HepG2 (cell line): ENCODE results near the gene ADGRG1. TPM values are rescaled to one million over a fixed set of nuclear protein-coding genes. Genes with fewer than 3 reads are reported as not detected.
A peak's percentile ranks its signal among the peaks of the same experiment; 100 is the strongest.

Source experiments
- BRD4 ChIP-seq: sonication (generic); formaldehyde crosslinking; IDR thresholded peaks from 2 replicates; pipeline ENCODE4 v1.4.0; 2020; ENCODE audit warnings: missing genetic modification reagents
- CEBPB ChIP-seq: IDR thresholded peaks from 2 replicates; pipeline ENCODE4 v1.6.1; 2011; ENCODE audit warnings: low read depth, low read length, improper control_type of control experiment, borderline replicate concordance
- CEBPG ChIP-seq: IDR thresholded peaks from 2 replicates; pipeline ENCODE4 v1.6.1; 2016
- CENPX ChIP-seq: sonication (generic); formaldehyde crosslinking; IDR thresholded peaks from 2 replicates; pipeline ENCODE4 v1.9.0; 2021; ENCODE audit warnings: mild to moderate bottlenecking, missing genetic modification reagents, moderate library complexity
- FOXA3 ChIP-seq: IDR thresholded peaks from 2 replicates; pipeline ENCODE4 v1.6.1; 2016; ENCODE audit warnings: missing genetic modification reagents, missing compliant biosample characterization
- GATAD2A ChIP-seq: IDR thresholded peaks from 2 replicates; pipeline ENCODE4 v1.6.1; 2016
- GTF2F1 ChIP-seq: fragments of 150-350 bp; IDR thresholded peaks from 2 replicates; pipeline ENCODE4 v1.6.1; 2014; ENCODE audit warnings: low read length
- HES4 ChIP-seq: sonication (generic); formaldehyde crosslinking; IDR thresholded peaks from 2 replicates; pipeline ENCODE4 v1.9.0; 2021; ENCODE audit warnings: mild to moderate bottlenecking, missing genetic modification reagents, borderline replicate concordance
- HNF1B ChIP-seq: sonication (generic); formaldehyde crosslinking; IDR thresholded peaks from 2 replicates; pipeline ENCODE4 v1.5.1; 2020; ENCODE audit warnings: mild to moderate bottlenecking, moderate library complexity, missing genetic modification reagents
- HNRNPUL1 ChIP-seq: fragments of 200-400 bp; formaldehyde crosslinking; IDR thresholded peaks from 2 replicates; pipeline ENCODE4 v1.6.1; 2017; ENCODE audit warnings: low read depth, mild to moderate bottlenecking, low read length, moderate library complexity
- HOXA5 ChIP-seq: sonication (generic); formaldehyde crosslinking; IDR thresholded peaks from 2 replicates; pipeline ENCODE4 v1.4.0; 2020; ENCODE audit warnings: missing genetic modification reagents
- KDM2A ChIP-seq: sonication (generic); formaldehyde crosslinking; IDR thresholded peaks from 2 replicates; pipeline ENCODE4 v1.4.0; 2020; ENCODE audit warnings: low read depth, missing genetic modification reagents, borderline replicate concordance
- MED1 ChIP-seq: sonication (generic); formaldehyde crosslinking; IDR thresholded peaks from 2 replicates; pipeline ENCODE4 v1.4.0; 2020; ENCODE audit warnings: missing genetic modification reagents
- MLX ChIP-seq: IDR thresholded peaks from 2 replicates; pipeline ENCODE4 v1.6.1; 2016
- NR3C1 ChIP-seq: sonication (generic); formaldehyde crosslinking; IDR thresholded peaks from 2 replicates; pipeline ENCODE4 v1.4.0; 2020; ENCODE audit warnings: missing genetic modification reagents
- POLR2AphosphoS2 ChIP-seq: IDR thresholded peaks from 2 replicates; pipeline ENCODE4 v1.6.1; 2011; ENCODE audit warnings: low read depth, low read length, improper control_type of control experiment
- RAD51 ChIP-seq: fragments of 450-650 bp; IDR thresholded peaks from 2 replicates; pipeline ENCODE4 v1.6.1; 2016; ENCODE audit warnings: borderline replicate concordance
- RBAK ChIP-seq: sonication (generic); formaldehyde crosslinking; IDR thresholded peaks from 2 replicates; pipeline ENCODE4 v1.5.1; 2020; ENCODE audit warnings: mild to moderate bottlenecking, missing genetic modification reagents
- SNRNP70 ChIP-seq: fragments of 200-400 bp; formaldehyde crosslinking; IDR thresholded peaks from 2 replicates; pipeline ENCODE4 v1.6.1; 2017; ENCODE audit warnings: mild to moderate bottlenecking, low read depth, low read length, moderate library complexity
- TBL1XR1 ChIP-seq: fragments of 150-350 bp; IDR thresholded peaks from 2 replicates; pipeline ENCODE4 v1.6.1; 2014; ENCODE audit warnings: borderline replicate concordance, low read length; ENCODE audit not compliant: partially characterized antibody
- THAP7 ChIP-seq: sonication (generic); formaldehyde crosslinking; IDR thresholded peaks from 2 replicates; pipeline ENCODE4 v1.8.1; 2023; ENCODE audit warnings: mild to moderate bottlenecking, missing genetic modification reagents
- WIZ ChIP-seq: sonication (generic); formaldehyde crosslinking; IDR thresholded peaks from 2 replicates; pipeline ENCODE4 v1.5.1; 2020; ENCODE audit warnings: mild to moderate bottlenecking, missing genetic modification reagents
- ZBTB8A ChIP-seq: sonication (generic); formaldehyde crosslinking; IDR thresholded peaks from 2 replicates; pipeline ENCODE4 v1.4.0; 2020; ENCODE audit warnings: mild to moderate bottlenecking, low read depth, missing genetic modification reagents, borderline replicate concordance
- ZFP37 ChIP-seq: sonication (generic); formaldehyde crosslinking; IDR thresholded peaks from 2 replicates; pipeline ENCODE4 v1.4.0; 2020; ENCODE audit warnings: missing genetic modification reagents, borderline replicate concordance
- ZFX ChIP-seq: sonication (generic); formaldehyde crosslinking; IDR thresholded peaks from 2 replicates; pipeline ENCODE4 v1.4.0; 2020; ENCODE audit warnings: mild to moderate bottlenecking, low read depth, missing genetic modification reagents, moderate library complexity
- ZNF234 ChIP-seq: sonication (generic); formaldehyde crosslinking; conservative IDR thresholded peaks from 2 replicates; pipeline ENCODE4 v1.5.1; 2020; ENCODE audit warnings: mild to moderate bottlenecking, missing genetic modification reagents
- ZNF296 ChIP-seq: sonication (generic); formaldehyde crosslinking; conservative IDR thresholded peaks from 2 replicates; pipeline ENCODE4 v1.5.0; 2020; ENCODE audit warnings: mild to moderate bottlenecking, missing genetic modification reagents
- ZNF747 ChIP-seq: sonication (generic); formaldehyde crosslinking; IDR thresholded peaks from 2 replicates; pipeline ENCODE4 v1.8.1; 2023; ENCODE audit warnings: missing genetic modification reagents, mild to moderate bottlenecking, borderline replicate concordance
- ZNF788 ChIP-seq: sonication (generic); formaldehyde crosslinking; IDR thresholded peaks from 2 replicates; pipeline ENCODE4 v1.5.0; 2020; ENCODE audit warnings: mild to moderate bottlenecking, missing genetic modification reagents, borderline replicate concordance
- polyA plus RNA-seq, 8 experiments: library from polyadenylated mRNA; depleted of rRNA in 3 of 8; stranded (reverse) in 7 of 8; unstranded in 1 of 8; fragments of >200 nt; fragmentation: Illumina TruSeq in 4 of 8; extraction: Trizol in 4 of 8; gene quantifications; 2 replicates each; pipeline versions ENCODE4 v1.2.1 to v1.2.3, GENCODE V29; 2011 to 2016; ENCODE audit warnings: low read depth in 4 of 8, missing spikeins in 1 of 8, mixed read lengths in 1 of 8; ENCODE audit not compliant: insufficient read depth in 1 of 8
- total RNA-seq, 5 experiments: library from RNA; depleted of rRNA; stranded (reverse); fragments of >200 nt; fragmentation: Illumina TruSeq; extraction: Trizol; gene quantifications; 2 replicates each; pipeline ENCODE4 v1.2.3, GENCODE V29; 2016; ENCODE audit warnings: low read depth in 1 of 5

The ADGRG1 gene
- total and polyA plus RNA-seq, 2 of the 13 experiments (the other 11 are each of a cell fraction or from before 2014, with no cell fraction given): 2.7 to 5.9 TPM

GRCh38 chr16:57677622-57678369, 49.4 kb downstream of the ADGRG1 start (continued):
- TF ChIP-seq ZFP37 (no peak), HOXA5 (CRISPR knock-in tag) (no peak), ZNF788 (CRISPR knock-in tag) (no peak), ZNF747 (CRISPR knock-in tag) (no peak), GTF2F1 (no peak), KDM2A (CRISPR knock-in tag) (no peak), GATAD2A (peak; percentile 29; the same call in 1 of the 2 replicates), HNRNPUL1 (no peak), BRD4 (CRISPR knock-in tag) (no peak), ZNF234 (CRISPR knock-in tag) (no peak), ZBTB8A (no peak), HES4 (CRISPR knock-in tag) (no peak), HNF1B (CRISPR knock-in tag) (0 out of 2 replicates have a peak, but pooled peaks have one; percentile 26), SNRNP70 (no peak), WIZ (no peak), CENPX (CRISPR knock-in tag) (no peak), MED1 (CRISPR knock-in tag) (no peak), NR3C1 (CRISPR knock-in tag) (no peak), CEBPB (peak; percentile 36; the same call in 1 of the 2 replicates), CEBPG (CRISPR knock-in tag) (0 out of 2 replicates have a peak, but pooled peaks have one; percentile 9), MLX (CRISPR knock-in tag) (no peak), ZNF296 (CRISPR knock-in tag) (no peak), THAP7 (CRISPR knock-in tag) (no peak), ZFX (CRISPR knock-in tag) (peak; percentile 28; the same call in 1 of the 2 replicates), POLR2AphosphoS2 (no peak), RBAK (CRISPR knock-in tag) (no peak), TBL1XR1 (no peak), RAD51 (no peak), FOXA3 (CRISPR knock-in tag) (peak; percentile 84)
